ENCODE data around the gene PLCD4. TPM values are rescaled to one million over a fixed set of nuclear protein-coding genes. Genes with fewer than 3 reads are reported as not detected.

The PLCD4 gene
- total and polyA plus RNA-seq, 2 of the 8 experiments (the other 6 are each of a cell fraction or from before 2014, with no cell fraction given): 0.21 to 0.50 TPM

DNA sequence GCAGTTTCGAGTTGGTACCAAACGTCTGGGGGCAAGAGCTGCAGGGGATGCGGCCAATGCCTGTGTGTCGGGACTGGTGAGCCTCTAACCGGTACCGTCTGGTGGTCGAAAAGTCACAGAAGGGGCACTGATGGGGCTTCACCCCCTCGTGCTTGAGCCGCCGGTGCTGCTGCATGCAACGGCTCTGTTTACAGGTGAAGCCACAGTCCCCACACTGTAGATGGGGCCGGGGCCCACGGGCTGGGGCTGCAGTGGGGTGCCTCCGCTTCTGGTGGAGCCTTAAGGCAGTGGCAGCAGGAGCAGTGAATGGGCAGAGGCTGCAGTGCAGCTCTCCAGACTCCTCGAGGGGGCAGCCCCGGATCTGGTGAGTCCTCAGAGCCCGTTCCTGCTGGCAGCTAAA, 35.1 kb downstream of the PLCD4 start (continued):
- TF ChIP-seq BCL11A (IDR thresholded peaks at IDR 0.05; ENCODE audit: low read depth in 2 of 2, low read length in 2 of 2): no peak
- TF ChIP-seq GTF2F1 (IDR thresholded peaks at IDR 0.05; ENCODE audit: borderline replicate concordance, low read depth, low read length): no peak
- TF ChIP-seq NANOG (IDR thresholded peaks at IDR 0.05; ENCODE audit: insufficient read depth, low read depth, low read length, poor library complexity, severe bottlenecking): no peak
